Upper lobe of right lung (tissue), 1 donor: ENCODE results near the gene ARMC3. TPM values are rescaled to one million over a fixed set of nuclear protein-coding genes. Genes with fewer than 3 reads are reported as not detected.
"Not testable (repeated sequence)": the region's sequence is repeated elsewhere in the genome, so short reads cannot be mapped to it uniquely, and the experiment has no call there.

Experiments used
- ATAC-seq: fragments of 200-7000 bp; cut with Tn5 transposase; one replicate; pipeline ENCODE4 v1.9.1; 2020; ENCODE audit warnings: mild to moderate bottlenecking, moderate library complexity
- DNase-seq: peaks from one replicate; pipeline ENCODE4 v3.0.0-alpha.2; 2020
- H3K27ac ChIP-seq: fragments of 200-600 bp; one replicate; pipeline ENCODE4 v1.8.0; 2022
- H3K27me3 ChIP-seq: fragments of 200-600 bp; one replicate; pipeline ENCODE4 v1.8.0; 2022; ENCODE audit warnings: mild to moderate bottlenecking
- H3K36me3 ChIP-seq: fragments of 200-600 bp; one replicate; pipeline ENCODE4 v1.8.0; 2022
- H3K4me1 ChIP-seq: fragments of 200-600 bp; one replicate; pipeline ENCODE4 v1.8.0; 2022
- H3K4me3 ChIP-seq: fragments of 200-600 bp; one replicate; pipeline ENCODE4 v1.8.0; 2022; ENCODE audit warnings: mild to moderate bottlenecking
- H3K9me3 ChIP-seq: fragments of 200-600 bp; one replicate; pipeline ENCODE4 v1.8.0; 2022
- CTCF ChIP-seq: fragments of 200-600 bp; IDR thresholded peaks from one replicate; pipeline ENCODE4 v1.8.0; 2022; ENCODE audit warnings: antibody characterized with exemption
- intact Hi-C: fragments of 100-400 bp; cut with DNase I; formaldehyde crosslinking; loops from one replicate; pipeline ENCODE4 v1.11.0; 2022
- total RNA-seq: library from RNA; stranded (reverse); fragmentation: NEBNext Ultra II Directional; extraction: Animal tissue kit (Norgen Biotek cat#: 25700); gene quantifications from one replicate; pipeline ENCODE4 v1.2.1, GENCODE V29; 2021
- donor health status: DM: no; HTN: yes; CAD: no; lungs with severe emphysema.

ARMC3 gene
- total RNA-seq, 1 donor from 2014 or later = not detected

- no peak overlapping the region for H3K4me3 ChIP-seq
- no peaks in the 10 kb centered on the region for H3K27me3 ChIP-seq
- DNase-seq = no peak
- H3K9me3 ChIP-seq = no peaks in the 10 kb centered on the region
- no peak for TF ChIP-seq CTCF
- H3K27ac ChIP-seq = no peak overlapping the region
- intact Hi-C loops = no loop called here
- no peaks in the 10 kb centered on the region for H3K36me3 ChIP-seq
- H3K4me1 ChIP-seq = peaks cover 4% of the 10 kb centered on the region
- ATAC-seq = no peak
These were observed 30.5 kb upstream of the ARMC3 start for GRCh38 chr10:22897371-22897770.

GRCh38 chr10:22899307-22899706 is 28.5 kb upstream of the ARMC3 start:
- no peaks in the 10 kb centered on the region for H3K27me3 ChIP-seq
- H3K4me1 ChIP-seq = peaks cover 4% of the 10 kb centered on the region
- ATAC-seq (no peak), DNase-seq (no peak)
- no peak overlapping the region for H3K4me3 ChIP-seq
- no peaks in the 10 kb centered on the region for H3K9me3 ChIP-seq
- no peak overlapping the region for H3K27ac ChIP-seq
- intact Hi-C loops = no loop called here
- no peaks in the 10 kb centered on the region for H3K36me3 ChIP-seq
- TF ChIP-seq CTCF = no peak

- Histone ChIP-seq H3K27me3 (no peaks in the 10 kb centered on the region), H3K36me3 (no peaks in the 10 kb centered on the region), H3K4me1 (peaks cover 4% of the 10 kb centered on the region), H3K4me3 (no peak overlapping the region), H3K27ac (no peak overlapping the region), H3K9me3 (no peaks in the 10 kb centered on the region)
- TF ChIP-seq CTCF = no peak
- ATAC-seq = no peak
- DNase-seq = no peak
- intact Hi-C loops = no loop called here
These were observed 28.1 kb upstream of the ARMC3 start for GRCh38 chr10:22899775-22900174.

GRCh38 chr10:22900841-22901601 is 26.8 kb upstream of the ARMC3 start:
- ATAC-seq (no peak), DNase-seq (no peak)
- intact Hi-C loops = no loop called here
- H3K9me3 ChIP-seq = no peaks in the 10 kb centered on the region
- no peak for TF ChIP-seq CTCF
- no peak overlapping the region for H3K4me3 ChIP-seq
- H3K4me1 ChIP-seq = no peaks in the 10 kb centered on the region
- no peaks in the 10 kb centered on the region for H3K36me3 ChIP-seq
- no peak overlapping the region for H3K27ac ChIP-seq
- H3K27me3 ChIP-seq = no peaks in the 10 kb centered on the region

GRCh38 chr10:22902147-22902546 is 25.7 kb upstream of the ARMC3 start:
- intact Hi-C loops, H3K9me3 ChIP-seq, H3K4me1 ChIP-seq, H3K36me3 ChIP-seq, DNase-seq, H3K27me3 ChIP-seq, H3K27ac ChIP-seq, H3K4me3 ChIP-seq, ATAC-seq: not testable (repeated sequence)

GRCh38 chr10:22903694-22904093 is 24.2 kb upstream of the ARMC3 start:
- H3K4me3 ChIP-seq = no peak overlapping the region
- DNase-seq (no peak), ATAC-seq (no peak)
- no peak for TF ChIP-seq CTCF
- H3K4me1 ChIP-seq = no peaks in the 10 kb centered on the region
- no peaks in the 10 kb centered on the region for H3K36me3 ChIP-seq
- no peaks in the 10 kb centered on the region for H3K9me3 ChIP-seq
- intact Hi-C loops = no loop called here
- H3K27ac ChIP-seq = no peak overlapping the region
- H3K27me3 ChIP-seq = no peaks in the 10 kb centered on the region
